ENCODE measurements around the gene NECTIN4.

GRCh38 chr1:161051219-161051618, 38.1 kb downstream of the NECTIN4 start:
- TF ChIP-seq CTCF (IDR thresholded peaks at IDR 0.05) (no peak), POLR2A (IDR thresholded peaks at IDR 0.05) (no peak)

Data from esophagus squamous epithelium (tissue), 4 donors.